Ishikawa (cell line): ENCODE measurements around the gene LEMD1.
A peak's percentile ranks its signal among the peaks of the same experiment; 100 is the strongest.

ENCODE experiments used
- CEBPB ChIP-seq: IDR thresholded peaks from 2 replicates; pipeline ENCODE4 v1.6.1; 2012
- CREB1 ChIP-seq: IDR thresholded peaks from 2 replicates; pipeline ENCODE4 v1.6.1; 2012; ENCODE audit warnings: low read depth
- EGR1 ChIP-seq: IDR thresholded peaks from 2 replicates; pipeline ENCODE4 v1.6.1; 2012
- EP300 ChIP-seq: IDR thresholded peaks from 2 replicates; pipeline ENCODE4 v1.6.1; 2012; ENCODE audit warnings: borderline replicate concordance
- FOXM1 ChIP-seq: IDR thresholded peaks from 2 replicates; pipeline ENCODE4 v1.6.1; 2012; ENCODE audit warnings: low read depth, borderline replicate concordance
- NFIC ChIP-seq: IDR thresholded peaks from 2 replicates; pipeline ENCODE4 v1.6.1; 2012
- RAD21 ChIP-seq: IDR thresholded peaks from 2 replicates; pipeline ENCODE4 v1.6.1; 2012; ENCODE audit warnings: low read depth
- REST ChIP-seq: IDR thresholded peaks from 2 replicates; pipeline ENCODE4 v1.6.1; 2012; ENCODE audit warnings: low read depth, mild to moderate bottlenecking
- TAF1 ChIP-seq: IDR thresholded peaks from 2 replicates; pipeline ENCODE4 v1.6.1; 2012; ENCODE audit warnings: low read depth, mild to moderate bottlenecking
- TCF12 ChIP-seq: IDR thresholded peaks from 2 replicates; pipeline ENCODE4 v1.6.1; 2012; ENCODE audit warnings: low read depth
- TEAD4 ChIP-seq: IDR thresholded peaks from 2 replicates; pipeline ENCODE4 v1.6.1; 2012
- YY1 ChIP-seq: IDR thresholded peaks from 2 replicates; pipeline ENCODE4 v1.6.1; 2012; ENCODE audit warnings: low read depth
- ZBTB7A ChIP-seq: IDR thresholded peaks from 2 replicates; pipeline ENCODE4 v1.6.1; 2012; ENCODE audit warnings: low read depth
- TF ChIP-seq, protein P1 (sequence below): IDR thresholded peaks from 2 replicates; pipeline ENCODE4 v1.6.1; 2012
- TF ChIP-seq, protein P2 (sequence below): IDR thresholded peaks from 2 replicates; pipeline ENCODE4 v1.6.1; 2012

LEMD1 gene

DNA sequence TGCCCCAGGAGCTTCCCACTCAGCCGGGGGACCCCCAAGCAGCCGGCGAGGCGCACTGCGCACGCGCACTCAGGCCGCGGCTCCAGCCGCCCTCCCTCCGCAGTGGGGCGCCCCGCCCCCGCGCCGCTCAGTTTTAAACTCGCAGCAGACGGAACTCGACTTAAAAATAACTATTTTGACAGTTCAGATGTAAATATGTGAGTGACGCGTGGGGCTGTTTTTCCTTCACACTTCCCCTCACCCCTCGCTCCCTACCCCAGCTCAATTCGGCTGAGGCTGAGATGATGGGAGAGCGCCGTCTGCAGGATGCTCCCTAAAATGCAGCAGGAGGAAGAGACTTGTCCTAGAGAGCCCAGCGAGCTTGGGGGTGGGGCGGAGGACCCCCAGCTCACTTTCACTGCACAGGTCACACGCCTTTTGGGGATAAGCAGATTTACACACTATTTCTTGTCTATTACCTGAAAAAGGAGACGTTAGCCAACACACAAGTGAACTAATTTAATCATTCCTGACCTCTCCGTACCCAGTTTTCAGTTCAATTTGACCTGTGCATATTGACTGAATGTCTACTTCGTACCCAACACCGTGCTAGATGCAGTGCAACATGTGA is 8.9 kb upstream of the LEMD1 start:
- TF ChIP-seq TCF12 (no peak), CREB1 (no peak), EP300 (no peak), YY1 (no peak), CEBPB (no peak)

GRCh38 chr1:205429762-205430695 is 8.2 kb upstream of the LEMD1 start:
- TF ChIP-seq NFIC = no peak
- TF ChIP-seq CREB1 = no peak
- no peak for TF ChIP-seq EGR1
- no peak for TF ChIP-seq CEBPB
- no peak for TF ChIP-seq YY1
- no peak for TF ChIP-seq ZBTB7A
- TF ChIP-seq FOXM1 = no peak
- TF ChIP-seq, protein P1, sequence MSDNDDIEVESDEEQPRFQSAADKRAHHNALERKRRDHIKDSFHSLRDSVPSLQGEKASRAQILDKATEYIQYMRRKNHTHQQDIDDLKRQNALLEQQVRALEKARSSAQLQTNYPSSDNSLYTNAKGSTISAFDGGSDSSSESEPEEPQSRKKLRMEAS = no peak
- no peak for TF ChIP-seq EP300
- TF ChIP-seq RAD21 = no peak
- TF ChIP-seq REST = no peak
- no peak for TF ChIP-seq TAF1
- TF ChIP-seq TCF12 = no peak
- TF ChIP-seq, protein P2, sequence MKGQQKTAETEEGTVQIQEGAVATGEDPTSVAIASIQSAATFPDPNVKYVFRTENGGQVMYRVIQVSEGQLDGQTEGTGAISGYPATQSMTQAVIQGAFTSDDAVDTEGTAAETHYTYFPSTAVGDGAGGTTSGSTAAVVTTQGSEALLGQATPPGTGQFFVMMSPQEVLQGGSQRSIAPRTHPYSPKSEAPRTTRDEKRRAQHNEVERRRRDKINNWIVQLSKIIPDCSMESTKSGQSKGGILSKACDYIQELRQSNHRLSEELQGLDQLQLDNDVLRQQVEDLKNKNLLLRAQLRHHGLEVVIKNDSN = no peak
- no peak for TF ChIP-seq TEAD4

DNA sequence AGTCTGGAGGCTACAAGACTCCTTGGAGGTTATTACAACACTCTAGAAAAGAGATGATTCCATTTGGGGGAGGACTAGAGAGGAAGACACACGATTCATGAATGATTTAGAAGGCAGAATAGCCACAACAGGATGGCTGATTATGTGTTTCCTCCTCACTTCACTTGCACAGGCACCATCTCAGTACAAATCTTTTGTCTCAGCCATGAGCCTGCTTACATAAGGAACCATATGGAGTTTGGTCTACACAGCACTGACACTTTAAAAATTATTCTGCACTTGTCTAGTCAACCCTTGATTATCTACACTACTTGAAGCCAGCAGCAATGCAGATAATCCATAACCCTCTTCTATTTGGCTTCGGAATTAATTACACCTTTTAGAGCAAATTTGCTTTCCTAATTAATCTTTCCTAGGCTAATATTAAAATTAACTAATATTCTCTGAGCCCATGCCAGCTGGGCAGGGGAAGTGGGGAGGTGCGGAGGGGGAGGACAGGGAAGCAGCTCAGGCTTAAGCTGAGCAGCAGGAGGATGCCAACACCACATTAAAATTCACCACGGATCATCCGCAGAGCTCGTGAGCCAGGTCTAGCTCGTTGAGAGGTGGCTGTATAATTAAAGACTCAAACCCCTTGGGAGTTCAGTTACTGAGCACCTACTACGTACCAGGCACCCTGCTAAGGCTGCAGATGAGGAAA is 3.2 kb upstream of the LEMD1 start:
- no peak for TF ChIP-seq CREB1
- no peak for TF ChIP-seq EGR1
- no peak for TF ChIP-seq ZBTB7A
- TF ChIP-seq RAD21 = no peak
- TF ChIP-seq, protein P1 = no peak

DNA sequence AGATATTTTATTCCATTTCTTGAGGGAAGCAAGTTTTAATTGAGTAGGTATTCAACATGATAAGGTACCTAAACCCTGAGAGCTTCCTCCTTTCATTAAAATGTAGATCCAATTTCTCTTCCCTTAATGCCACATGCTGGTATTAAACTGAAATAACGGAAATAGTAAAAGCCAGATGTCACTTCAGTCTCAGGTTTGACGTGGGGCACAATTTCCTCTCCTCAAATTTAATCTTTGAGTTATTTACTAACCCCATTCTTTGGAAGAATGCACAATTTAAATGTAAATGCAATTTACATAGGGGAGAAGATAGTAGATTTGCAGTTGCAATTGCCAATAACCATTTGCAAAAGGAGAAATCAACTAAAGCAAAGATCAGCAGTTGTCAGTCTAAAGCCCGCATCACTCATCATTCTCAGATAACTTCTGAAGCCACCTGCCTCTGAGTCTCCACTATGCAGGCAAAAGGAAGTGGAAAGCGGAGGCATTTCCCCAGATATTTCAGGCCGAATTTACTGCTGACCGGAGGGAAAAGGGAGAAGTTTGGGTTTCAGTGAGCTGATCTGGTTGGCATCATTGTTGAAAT is 2.1 kb upstream of the LEMD1 start:
- TF ChIP-seq, protein P2 = no peak
- TF ChIP-seq RAD21 = no peak

- no peak for TF ChIP-seq NFIC
- TF ChIP-seq RAD21 = peak; percentile 48
These were observed 1.3 kb upstream of the LEMD1 start for GRCh38 chr1:205422993-205423642.

GRCh38 chr1:205420938-205421337 is 918 bp downstream of the LEMD1 start:
- TF ChIP-seq, protein P2 = no peak
- TF ChIP-seq TCF12 (no peak), YY1 (no peak), CREB1 (no peak), FOXM1 (no peak), RAD21 (no peak), CEBPB (no peak), ZBTB7A (no peak), REST (no peak), TAF1 (no peak)
- TF ChIP-seq, protein P1 = no peak
